ENCODE data around the gene MYEF2.

The MYEF2 gene

DNA sequence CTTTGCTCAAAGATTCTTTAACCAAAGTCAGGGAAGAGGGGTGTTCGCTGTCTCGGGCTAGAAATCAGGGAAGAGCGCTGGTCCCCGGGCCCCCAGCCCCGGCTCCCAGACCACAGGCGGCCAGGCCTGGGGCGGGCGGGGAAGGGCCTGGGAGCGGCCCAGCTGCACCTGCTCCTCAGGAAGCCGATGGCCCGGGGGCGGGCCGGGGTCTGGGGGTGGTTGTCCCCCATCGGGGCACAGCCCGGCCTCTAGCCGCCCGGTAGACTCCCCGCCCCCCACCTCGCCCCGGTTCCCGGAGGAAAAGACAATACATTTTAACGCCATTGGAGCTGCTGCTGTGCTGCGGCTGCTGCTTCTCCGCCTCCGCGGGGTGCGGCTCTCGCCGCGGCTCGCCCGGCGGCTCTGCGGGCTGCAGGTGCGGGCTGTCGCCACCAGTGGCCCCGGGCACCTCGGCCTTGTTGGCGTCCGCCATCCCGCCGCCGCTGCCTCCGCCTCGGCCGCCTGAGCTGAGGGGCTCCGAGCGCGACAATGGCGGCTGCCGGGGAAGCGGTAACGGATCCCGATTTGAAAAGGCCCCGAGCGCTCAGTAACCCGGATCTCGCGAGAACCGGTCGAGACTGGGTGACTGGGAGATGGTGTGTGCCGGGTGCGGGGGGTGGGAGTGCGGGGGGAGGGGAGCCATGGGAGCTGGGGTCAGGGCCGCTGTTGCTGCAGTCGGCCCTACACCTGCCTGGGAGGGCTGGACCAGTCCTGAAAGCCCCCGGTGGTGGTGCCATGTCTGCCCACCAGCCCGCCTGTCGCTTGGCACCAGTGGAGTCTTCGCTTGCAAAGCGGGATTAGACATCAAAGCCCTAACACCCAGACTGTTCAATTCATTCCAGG lies at the start of gene MYEF2:
MYEF2 (minus strand) TSS at position 530 of the 882 bp plus-strand sequence; CDS start at position 472, 58 bp downstream.
- peak; percentile 72 for DNase-seq

GRCh38 chr15:48225771-48226170 lies 47.7 kb upstream of the MYEF2 start:
- no peak for DNase-seq

- no peak for DNase-seq
Measured at GRCh38 chr15:48222627-48223026, 44.5 kb upstream of the MYEF2 start.

DNA sequence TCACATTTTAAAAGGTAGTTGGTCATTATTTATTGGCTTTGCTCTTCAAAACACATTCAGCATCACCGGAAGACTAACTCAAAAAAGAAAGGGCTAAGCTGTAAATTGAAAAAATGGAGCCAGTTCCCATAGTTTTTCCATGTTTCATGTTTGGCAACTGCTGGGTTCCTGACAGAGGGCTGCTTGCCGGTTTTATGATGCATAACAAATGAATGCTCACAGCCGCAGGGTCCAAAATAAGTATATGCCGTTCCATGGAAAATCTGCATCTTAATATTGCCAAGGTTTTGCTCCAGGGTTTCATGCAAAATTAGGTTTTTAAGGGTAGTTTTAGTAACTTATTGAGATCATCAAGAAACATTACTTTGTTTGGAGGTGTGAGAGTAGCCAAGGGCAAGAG lies 43.8 kb upstream of the MYEF2 start:
- no peak for DNase-seq

GRCh38 chr15:48221261-48221660 lies 43.2 kb upstream of the MYEF2 start:
- DNase-seq = no peak

DNA sequence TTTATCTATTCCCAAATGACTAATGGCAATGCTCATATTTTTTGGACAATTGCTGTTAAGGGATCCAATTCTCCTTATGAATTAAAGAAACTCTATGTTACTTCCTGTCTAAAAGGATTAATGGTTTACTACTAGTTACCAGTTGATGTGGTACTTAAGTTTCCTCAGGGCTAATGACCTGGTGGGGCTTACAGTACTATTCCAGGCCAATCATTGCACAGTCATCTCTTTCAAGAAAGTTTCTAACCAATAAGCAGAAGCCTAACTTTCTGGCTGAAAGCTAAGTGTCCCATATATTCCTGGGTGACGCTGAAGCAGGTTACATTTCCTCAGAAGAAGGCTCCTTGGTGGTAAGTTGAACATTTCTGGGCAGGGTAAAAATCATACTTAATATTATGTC lies 27.9 kb upstream of the MYEF2 start, which contains the start of gene SLC12A1:
SLC12A1 (plus strand) TSS at position 322 of the 400 bp plus-strand sequence. CDS start 1,418 bp downstream, outside the sequence.
- DNase-seq = no peak

GRCh38 chr15:48202068-48202467 lies 24.0 kb upstream of the MYEF2 start:
- no peak for DNase-seq

DNA sequence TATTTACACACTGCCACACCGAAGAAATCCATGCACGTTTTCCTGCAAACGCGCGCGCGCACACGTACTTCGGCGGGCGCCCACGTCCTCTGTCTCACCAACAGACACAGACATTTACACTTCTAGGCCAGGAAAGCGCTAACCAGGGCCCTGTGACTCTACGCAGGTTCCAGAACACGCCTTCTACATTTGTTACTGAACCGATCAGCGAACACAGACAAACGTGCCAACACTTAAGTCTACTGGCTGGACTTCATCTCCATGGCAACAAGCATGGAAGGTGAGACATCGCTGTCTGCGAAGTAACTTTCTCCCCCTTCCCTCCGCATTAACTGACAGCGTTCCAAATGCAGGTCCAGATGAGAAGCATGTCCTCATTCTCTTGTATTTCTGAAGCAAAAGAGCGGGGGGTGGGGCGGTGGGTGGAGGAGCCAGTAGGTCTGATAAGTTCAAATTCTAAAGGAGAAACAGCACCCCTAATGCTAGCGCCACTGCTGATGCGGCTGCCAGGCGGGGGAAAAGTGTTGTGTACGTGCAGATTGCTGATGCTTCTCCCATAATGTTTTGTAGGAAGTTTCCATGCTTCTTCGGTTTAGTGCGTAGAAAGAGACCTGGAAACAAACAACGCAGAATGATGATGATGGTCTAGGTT lies 13.6 kb upstream of the MYEF2 start, which contains the start of gene CTXN2:
CTXN2 (plus strand) TSS at position 92 of the 652 bp plus-strand sequence. CDS start 9,636 bp downstream, outside the sequence.
- no peak for DNase-seq

- no peak for DNase-seq
Measured at GRCh38 chr15:48190932-48191573, 13.0 kb upstream of the MYEF2 start.

- no peak for DNase-seq
Measured at GRCh38 chr15:48186271-48186670, 8.2 kb upstream of the MYEF2 start.

DNA sequence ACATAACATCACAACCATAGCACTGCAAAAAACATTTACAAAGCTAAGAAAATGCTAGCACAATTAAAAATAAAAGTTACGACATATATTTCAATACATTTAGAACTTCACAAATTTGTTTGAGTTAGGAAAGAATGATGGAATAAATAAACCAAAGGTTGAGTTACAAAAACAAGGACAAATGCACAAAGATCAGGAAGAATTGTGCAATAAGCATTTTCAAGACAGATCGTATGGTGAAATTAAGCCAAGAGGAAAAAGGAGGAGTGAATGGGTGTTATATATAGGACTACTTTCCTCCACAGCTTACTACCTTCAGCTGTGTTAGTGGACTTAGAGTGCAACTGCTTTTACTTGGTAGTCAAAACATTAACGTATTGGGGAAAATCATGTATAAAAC lies 7.4 kb upstream of the MYEF2 start:
- DNase-seq = no peak

GRCh38 chr15:48182749-48183148 lies 4.7 kb upstream of the MYEF2 start:
- DNase-seq = no peak

DNA sequence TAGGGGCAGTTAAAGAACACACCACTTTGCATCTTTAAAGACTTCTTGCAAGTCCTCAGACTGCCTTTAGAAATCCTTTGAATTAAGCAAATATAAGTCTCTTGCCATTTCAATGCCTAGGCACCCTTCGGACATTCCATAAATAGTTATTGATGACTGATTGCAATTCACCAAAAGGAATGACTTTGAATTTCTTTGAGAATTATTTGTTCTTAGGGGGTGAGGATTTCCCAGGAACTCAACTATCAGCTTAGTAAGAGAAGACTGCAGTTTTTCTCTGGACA lies 495 bp upstream of the MYEF2 start:
- DNase-seq = no peak

DNA sequence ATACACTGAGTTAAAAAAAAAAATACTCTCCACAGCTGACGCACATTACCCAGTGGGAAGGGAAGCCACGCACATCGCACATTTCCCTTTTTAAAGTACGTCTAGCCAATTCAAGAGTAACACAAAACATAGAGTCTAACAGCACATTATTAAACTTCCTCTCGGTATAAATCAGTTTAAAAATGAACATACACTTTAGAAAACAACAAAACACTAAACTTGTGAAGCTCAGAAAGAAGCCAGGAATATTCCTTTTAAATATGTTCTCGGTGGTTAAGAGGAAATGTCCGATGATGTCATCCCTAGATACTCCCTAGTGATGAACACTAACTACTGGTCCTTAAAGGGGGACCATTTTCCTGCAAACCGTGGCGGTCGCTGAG lies 721 bp downstream of the MYEF2 start:
- peak; percentile 19 for DNase-seq

DNA sequence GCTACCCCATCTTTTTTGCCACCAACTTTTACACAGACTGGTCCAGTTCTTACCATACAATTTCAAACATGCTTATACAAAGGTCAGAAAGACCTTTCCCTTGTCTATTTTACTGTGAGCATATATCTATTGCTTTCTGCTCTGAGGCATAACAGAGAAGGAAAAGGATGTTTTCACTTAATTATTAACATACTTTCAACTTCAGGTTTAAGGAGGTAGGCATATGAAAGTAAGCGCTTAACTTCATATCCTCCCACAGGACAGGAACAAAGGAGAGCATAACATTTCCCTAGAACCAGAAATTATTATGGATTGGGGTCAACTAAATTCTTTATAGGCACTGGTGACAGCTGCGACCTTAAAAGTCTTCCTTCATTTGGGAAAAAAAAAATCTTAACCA lies 1.1 kb downstream of the MYEF2 start:
- no peak for DNase-seq

GRCh38 chr15:48176112-48176511 lies 2.0 kb downstream of the MYEF2 start:
- DNase-seq = no peak

GRCh38 chr15:48175126-48175525 lies 3.0 kb downstream of the MYEF2 start:
- no peak for DNase-seq

- DNase-seq = no peak
Measured at GRCh38 chr15:48170981-48171380, 7.1 kb downstream of the MYEF2 start.

DNA sequence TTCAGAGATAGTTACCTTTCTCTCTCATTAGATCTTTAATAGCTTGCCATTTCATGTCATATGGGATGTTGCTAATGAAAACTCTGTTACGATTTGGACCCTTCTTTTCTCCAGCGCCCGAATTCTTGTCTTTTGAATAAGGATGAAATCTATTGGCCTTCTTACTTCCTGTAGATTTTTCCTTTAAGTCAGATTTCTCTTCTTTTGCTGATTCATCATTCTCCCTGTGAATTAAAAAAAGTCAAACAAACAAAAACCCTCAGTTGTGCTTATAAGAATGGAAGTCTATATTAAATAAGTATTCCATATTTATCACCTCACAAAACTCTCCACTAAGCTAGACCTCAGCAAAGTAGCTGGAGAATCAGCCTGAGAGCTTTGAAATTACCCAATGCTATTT lies 9.5 kb downstream of the MYEF2 start:
- DNase-seq = no peak

- DNase-seq = no peak
Measured at GRCh38 chr15:48153526-48153925, 24.6 kb downstream of the MYEF2 start.

DNA sequence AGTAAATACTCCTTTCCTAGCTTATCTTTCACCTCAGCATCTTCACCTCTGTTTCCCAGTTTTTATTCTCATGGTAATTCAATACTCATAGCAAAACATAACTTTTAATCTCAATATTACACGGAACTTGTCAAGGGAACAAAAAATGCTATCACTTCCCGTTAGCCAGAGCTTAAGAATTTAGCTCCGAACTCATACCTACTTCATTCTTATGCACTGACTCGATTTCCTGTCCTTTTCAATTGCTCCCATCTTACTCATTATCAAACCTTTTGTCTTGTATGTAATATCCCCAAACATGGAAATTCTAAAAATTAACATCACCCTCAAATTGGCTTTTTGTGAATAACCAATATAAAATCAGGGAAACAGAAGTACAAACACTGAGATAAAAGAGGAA lies 28.2 kb downstream of the MYEF2 start:
- no peak for DNase-seq

DNA sequence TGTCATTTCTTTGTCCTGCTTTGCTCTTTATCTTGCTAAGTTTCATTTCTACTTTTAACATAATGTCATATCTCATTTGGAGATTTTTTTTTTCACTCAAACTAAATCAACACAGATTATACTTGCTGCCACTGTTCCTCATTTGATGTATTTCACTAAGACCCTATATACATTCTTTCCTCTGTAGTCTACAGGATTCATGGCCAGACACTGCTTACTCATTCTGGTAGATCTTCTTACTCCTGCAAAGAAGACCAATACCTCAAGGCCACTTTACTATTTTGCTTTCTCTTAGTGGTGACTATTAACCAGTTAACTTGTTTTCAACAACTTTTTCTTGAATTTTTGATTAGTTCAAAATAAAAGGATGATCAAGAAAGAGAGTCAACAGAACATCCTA lies 30.7 kb downstream of the MYEF2 start:
- no peak for DNase-seq

- no peak for DNase-seq
Measured at GRCh38 chr15:48145923-48146322, 32.2 kb downstream of the MYEF2 start.

GRCh38 chr15:48144889-48145288 lies 33.2 kb downstream of the MYEF2 start:
- no peak for DNase-seq

All from CD4-positive, alpha-beta T cell treated with Interferon gamma for 1 hour (primary cell).